ENCODE results near the gene RNF220. TPM values are rescaled to one million over a fixed set of nuclear protein-coding genes. Genes with fewer than 3 reads are reported as not detected.

Gene RNF220
- total and polyA plus RNA-seq, 2 of the 13 experiments (the other 11 are each of a cell fraction or from before 2014, with no cell fraction given), result 48.2 to 72.1 TPM

DNA sequence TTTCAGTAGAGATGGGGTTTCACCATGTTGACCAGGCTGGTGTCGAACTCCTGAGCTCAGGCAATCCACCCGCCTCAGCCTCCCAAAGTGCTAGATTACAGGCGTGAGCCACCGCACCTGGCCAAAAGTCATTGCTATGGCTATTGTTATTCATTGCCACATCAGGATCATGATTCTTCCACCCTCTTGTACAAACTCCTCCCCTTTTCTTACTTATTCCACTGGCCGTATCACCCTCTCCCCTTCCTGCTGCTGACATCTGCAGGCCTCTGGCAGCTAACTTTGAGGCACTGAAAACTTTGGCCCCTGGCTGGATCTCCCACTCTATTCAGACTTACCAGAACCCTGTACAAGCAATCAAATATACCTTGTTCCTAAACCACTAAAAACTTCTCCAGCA is 258.4 kb downstream of the RNF220 start:
- TF ChIP-seq MIXL1 (CRISPR knock-in tag; IDR thresholded peaks at IDR 0.05) (no peak), RFX5 (IDR thresholded peaks at IDR 0.05; ENCODE audit: low read depth, low read length) (no peak), ZNF326 (CRISPR knock-in tag; IDR thresholded peaks at IDR 0.05; ENCODE audit: borderline replicate concordance) (no peak), NR0B2 (CRISPR knock-in tag; IDR thresholded peaks at IDR 0.05) (no peak), ZBTB7A (CRISPR knock-in tag; IDR thresholded peaks at IDR 0.05) (no peak), ZSCAN20 (CRISPR knock-in tag; IDR thresholded peaks at IDR 0.05; ENCODE audit: borderline replicate concordance) (no peak), PAX8 (CRISPR knock-in tag; IDR thresholded peaks at IDR 0.05; ENCODE audit: borderline replicate concordance) (no peak), HCFC1 (IDR thresholded peaks at IDR 0.05; ENCODE audit: low read depth, low read length) (no peak)
- TF ChIP-seq, protein P1, sequence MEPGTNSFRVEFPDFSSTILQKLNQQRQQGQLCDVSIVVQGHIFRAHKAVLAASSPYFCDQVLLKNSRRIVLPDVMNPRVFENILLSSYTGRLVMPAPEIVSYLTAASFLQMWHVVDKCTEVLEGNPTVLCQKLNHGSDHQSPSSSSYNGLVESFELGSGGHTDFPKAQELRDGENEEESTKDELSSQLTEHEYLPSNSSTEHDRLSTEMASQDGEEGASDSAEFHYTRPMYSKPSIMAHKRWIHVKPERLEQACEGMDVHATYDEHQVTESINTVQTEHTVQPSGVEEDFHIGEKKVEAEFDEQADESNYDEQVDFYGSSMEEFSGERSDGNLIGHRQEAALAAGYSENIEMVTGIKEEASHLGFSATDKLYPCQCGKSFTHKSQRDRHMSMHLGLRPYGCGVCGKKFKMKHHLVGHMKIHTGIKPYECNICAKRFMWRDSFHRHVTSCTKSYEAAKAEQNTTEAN (CRISPR knock-in tag; conservative IDR thresholded peaks at IDR 0.05), result no peak
- 80% methylated on average over 5 of the region's 5 CpGs for WGBS (ENCODE audit: low lambda C conversion rate)
- no peak for ATAC-seq
- no peaks in the 10 kb centered on the region for H4K20me1 ChIP-seq (ENCODE audit: insufficient read depth, low read length)
- H3K27me3 ChIP-seq (ENCODE audit: control insufficient read depth in 1 of 2, insufficient read depth in 2 of 2, low read length in 2 of 2), result no peaks in the 10 kb centered on the region
- no peak overlapping the region for H3K9ac ChIP-seq (ENCODE audit: insufficient read depth, low read depth, low read length)
- ChIA-PET CTCF (ENCODE audit: low intra/inter-chr PET ratio, low total read pairs) (no interaction called here), POLR2A (interaction anchor here (1.4 to 1.6 kb wide), 2 partner anchors 11 kb away, joined by 3 to 7 read pairs; partner anchors contain the start of genes ARMH1 and TMEM53)
- FAIRE-seq, result no peak
- peaks cover 52% of the 10 kb centered on the region for H3K4me1 ChIP-seq (ENCODE audit: insufficient read depth, low read length)
- no peak overlapping the region for H2AFZ ChIP-seq (ENCODE audit: low read length)
- no peak overlapping the region for H3K27ac ChIP-seq (ENCODE audit: extremely low read length, insufficient read depth, low read length)
- H3K4me3 ChIP-seq (replicated peaks in 1 of 3; ENCODE audit: insufficient read depth in 1 of 3, low read depth in 2 of 3, low read length in 3 of 3), result no peak overlapping the region
- peaks cover 2% of the 10 kb centered on the region for H3K79me2 ChIP-seq (ENCODE audit: insufficient read depth, low read length)
- BruUV-seq (replicated peaks), result no TSS peak
- no peaks in the 10 kb centered on the region for H3K9me3 ChIP-seq (ENCODE audit: low read length)
- intact Hi-C loops (cut with micrococcal nuclease; ENCODE audit: unreplicated experiment) (no loop called here), in situ Hi-C loops (cut with HindIII; ENCODE audit: extremely low pct_ligation_motif_present, low pct_unique_long_range_greater_than_20kb) (no loop called here)
- peaks cover 0 to 7% of the 10 kb centered on the region in 2 experiments; a peak in 1 of 5 replicates for H3K36me3 ChIP-seq (replicated peaks in 1 of 2; ENCODE audit: control insufficient read depth in 1 of 2, insufficient read depth in 2 of 2, low read length in 2 of 2)
- no peak for DNase-seq (ENCODE audit: low spot score)
- no peak overlapping the region for H3K4me2 ChIP-seq (ENCODE audit: low read depth, low read length)
